Smooth muscle cell (in vitro differentiated cells): ENCODE data around the gene AAR2. TPM values are rescaled to one million over a fixed set of nuclear protein-coding genes. Genes with fewer than 3 reads are reported as not detected.

Source experiments
- DNase-seq: peaks from one replicate; lab custom pipeline; 2025; ENCODE audit not compliant: unreplicated experiment; lab: John Stamatoyannopoulos, UW
- H2AFZ ChIP-seq: fragments of 200-600 bp; sonication (generic); 2 replicates; pipeline ENCODE4 v1.6.0; 2016; ENCODE audit warnings: antibody characterized with exemption, low read depth, mild to moderate bottlenecking
- H3F3A ChIP-seq: fragments of 200-600 bp; sonication (generic); 2 replicates; pipeline ENCODE4 v1.6.0; 2017; ENCODE audit warnings: antibody characterized with exemption, low read depth
- H3K27ac ChIP-seq: fragments of 200-600 bp; sonication (generic); 2 replicates; pipeline ENCODE4 v1.5.1; 2016; ENCODE audit warnings: low read depth, mild to moderate bottlenecking
- H3K27me3 ChIP-seq: fragments of 200-600 bp; sonication (generic); 2 replicates; pipeline ENCODE4 v1.6.1; 2016; ENCODE audit warnings: low read depth, mild to moderate bottlenecking
- H3K36me3 ChIP-seq: fragments of 200-600 bp; sonication (generic); 2 replicates; pipeline ENCODE4 v1.5.1; 2016; ENCODE audit warnings: low read depth
- H3K4me1 ChIP-seq: fragments of 200-600 bp; sonication (generic); 2 replicates; pipeline ENCODE4 v1.5.1; 2016; ENCODE audit warnings: low read depth
- H3K4me2 ChIP-seq: fragments of 200-600 bp; sonication (generic); 2 replicates; pipeline ENCODE4 v1.6.0; 2016; ENCODE audit warnings: mild to moderate bottlenecking
- H3K4me3 ChIP-seq: fragments of 200-600 bp; sonication (generic); 2 replicates; pipeline ENCODE4 v1.5.1; 2016; ENCODE audit warnings: mild to moderate bottlenecking
- H3K79me2 ChIP-seq: fragments of 200-600 bp; sonication (generic); 2 replicates; pipeline ENCODE4 v1.6.0; 2016; ENCODE audit warnings: low read depth, mild to moderate bottlenecking
- H3K9ac ChIP-seq: fragments of 200-600 bp; sonication (generic); 2 replicates; pipeline ENCODE4 v1.6.0; 2016; ENCODE audit warnings: low read depth
- H3K9me3 ChIP-seq: fragments of 200-600 bp; sonication (generic); replicated peaks from 2 replicates; pipeline ENCODE4 v1.5.1; 2016; ENCODE audit warnings: low read depth
- H4K20me1 ChIP-seq: fragments of 200-600 bp; sonication (generic); 2 replicates; pipeline ENCODE4 v1.6.0; 2016; ENCODE audit warnings: low read depth
- CTCF ChIP-seq: fragments of 200-600 bp; sonication (generic); IDR thresholded peaks from 2 replicates; pipeline ENCODE4 v1.5.1; 2017; ENCODE audit warnings: borderline replicate concordance, mild to moderate bottlenecking, antibody characterized with exemption; ENCODE audit not compliant: insufficient read depth, poor library complexity, severe bottlenecking
- WGBS: methylation state at CpG from one replicate; pipeline ENCODE4 v1.1.7; 2016; ENCODE audit warnings: low lambda C conversion rate; 5-methylcytosine and 5-hydroxymethylcytosine counted together
- polyA plus RNA-seq: library from polyadenylated mRNA; unstranded; fragments of >200 nt; fragmentation: Nextera tagmentation; extraction: Ambion mirVana; gene quantifications from 2 replicates; pipeline ENCODE4 v1.2.1, GENCODE V29; 2016
- total RNA-seq: library from RNA; depleted of rRNA; stranded (reverse); fragments of >200 nt; gene quantifications from 2 replicates; pipeline ENCODE4 v1.2.3, GENCODE V29; 2014

Gene AAR2
- total and polyA plus RNA-seq, 2 experiments from 2014 or later, result 25.9 to 37.5 TPM

- H3K4me1 ChIP-seq, result peaks cover 7% of the 10 kb centered on the region
- peaks cover 8% of the 10 kb centered on the region for H3K36me3 ChIP-seq
- no peaks in the 10 kb centered on the region for H3F3A ChIP-seq
- no peaks in the 10 kb centered on the region for H3K9me3 ChIP-seq
- no peak for TF ChIP-seq CTCF
- peaks cover 29% of the 10 kb centered on the region for H4K20me1 ChIP-seq
- no peak for DNase-seq
- WGBS, result 95% methylated on average over 3 of the region's 3 CpGs
- H3K4me2 ChIP-seq, result no peak overlapping the region
- peaks cover 63% of the 10 kb centered on the region for H3K79me2 ChIP-seq
- H3K9ac ChIP-seq, result no peak overlapping the region
- H3K27me3 ChIP-seq, result no peaks in the 10 kb centered on the region
- no peak overlapping the region for H3K4me3 ChIP-seq
- H2AFZ ChIP-seq, result no peak overlapping the region
- H3K27ac ChIP-seq, result no peak overlapping the region
Observed at GRCh38 chr20:36238760-36239159, 2.5 kb downstream of the AAR2 start.

DNA sequence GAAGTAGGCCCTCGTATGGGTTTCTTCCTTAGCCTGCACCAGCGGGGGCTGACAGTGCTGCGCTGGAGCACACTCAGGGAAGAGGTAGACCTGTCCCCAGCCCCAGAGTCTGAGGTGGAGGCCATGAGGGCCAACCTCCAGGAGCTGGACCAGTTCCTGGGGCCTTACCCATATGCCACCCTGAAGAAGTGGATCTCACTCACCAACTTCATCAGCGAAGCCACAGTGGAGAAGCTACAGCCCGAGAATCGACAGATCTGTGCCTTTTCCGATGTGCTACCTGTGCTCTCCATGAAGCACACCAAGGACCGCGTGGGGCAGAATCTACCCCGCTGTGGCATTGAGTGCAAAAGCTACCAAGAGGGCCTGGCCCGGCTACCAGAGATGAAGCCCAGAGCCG is 3.8 kb downstream of the AAR2 start:
- DNase-seq, result no peak
- Histone ChIP-seq H3K4me2 (no peak overlapping the region), H3K36me3 (peaks cover 8% of the 10 kb centered on the region), H3F3A (no peaks in the 10 kb centered on the region), H3K27ac (no peak overlapping the region), H3K9ac (no peak overlapping the region), H3K4me1 (peaks cover 7% of the 10 kb centered on the region), H3K27me3 (no peaks in the 10 kb centered on the region), H2AFZ (no peak overlapping the region), H3K4me3 (no peak overlapping the region), H3K9me3 (no peaks in the 10 kb centered on the region), H3K79me2 (peaks cover 63% of the 10 kb centered on the region), H4K20me1 (peaks cover 29% of the 10 kb centered on the region)
- no peak for TF ChIP-seq CTCF
- WGBS, result 97% methylated on average over 12 of the region's 12 CpGs

DNA sequence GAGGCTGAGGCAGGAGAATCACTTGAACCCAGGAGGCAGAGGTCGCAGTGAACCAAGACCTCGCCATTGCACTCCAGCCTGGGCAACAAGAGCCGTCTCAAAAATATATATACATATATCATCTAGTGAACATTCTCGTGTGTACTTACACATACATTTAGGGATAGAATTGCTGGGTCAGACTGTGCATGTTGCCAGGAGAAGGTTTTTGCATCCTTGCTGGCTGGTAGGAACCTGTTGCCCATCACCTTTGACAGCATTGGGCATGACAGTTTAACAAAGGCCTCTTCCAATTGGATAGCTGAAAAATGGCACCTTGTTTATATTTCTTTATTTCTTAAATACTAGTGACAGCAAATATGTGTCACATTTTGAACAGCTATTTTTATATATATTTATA is 5.4 kb downstream of the AAR2 start:
- no peak overlapping the region for H3K4me3 ChIP-seq

More for the DNA sequence above, 5.4 kb downstream of the AAR2 start:
- TF ChIP-seq CTCF, result no peak
- DNase-seq, result no peak
- Histone ChIP-seq H3K36me3 (peaks cover 15% of the 10 kb centered on the region), H3K27me3 (no peaks in the 10 kb centered on the region), H3K9ac (no peak overlapping the region), H2AFZ (no peak overlapping the region), H3F3A (no peaks in the 10 kb centered on the region), H4K20me1 (peaks cover 35% of the 10 kb centered on the region), H3K79me2 (peaks cover 58% of the 10 kb centered on the region), H3K27ac (no peak overlapping the region), H3K4me2 (no peak overlapping the region), H3K4me1 (peaks cover 7% of the 10 kb centered on the region), H3K9me3 (no peaks in the 10 kb centered on the region)
- 96% methylated on average over 4 of the region's 4 CpGs for WGBS
